Hematopoietic multipotent progenitor cell treated with erythropoietin and hydrocortisone succinate and interleukin-3 and kit ligand, for 17 days (in vitro differentiated cells): ENCODE measurements around the gene CLMP.

ENCODE experiments used
- DNase-seq: peaks from one replicate; pipeline ENCODE4 v3.0.0-alpha.2; 2015; ENCODE audit warnings: low spot score

CLMP gene

GRCh38 chr11:123055191-123055901, 139.7 kb downstream of the CLMP start:
- no peak for DNase-seq

GRCh38 chr11:123054301-123055065, 140.6 kb downstream of the CLMP start:
- DNase-seq, result peak; percentile 80

DNA sequence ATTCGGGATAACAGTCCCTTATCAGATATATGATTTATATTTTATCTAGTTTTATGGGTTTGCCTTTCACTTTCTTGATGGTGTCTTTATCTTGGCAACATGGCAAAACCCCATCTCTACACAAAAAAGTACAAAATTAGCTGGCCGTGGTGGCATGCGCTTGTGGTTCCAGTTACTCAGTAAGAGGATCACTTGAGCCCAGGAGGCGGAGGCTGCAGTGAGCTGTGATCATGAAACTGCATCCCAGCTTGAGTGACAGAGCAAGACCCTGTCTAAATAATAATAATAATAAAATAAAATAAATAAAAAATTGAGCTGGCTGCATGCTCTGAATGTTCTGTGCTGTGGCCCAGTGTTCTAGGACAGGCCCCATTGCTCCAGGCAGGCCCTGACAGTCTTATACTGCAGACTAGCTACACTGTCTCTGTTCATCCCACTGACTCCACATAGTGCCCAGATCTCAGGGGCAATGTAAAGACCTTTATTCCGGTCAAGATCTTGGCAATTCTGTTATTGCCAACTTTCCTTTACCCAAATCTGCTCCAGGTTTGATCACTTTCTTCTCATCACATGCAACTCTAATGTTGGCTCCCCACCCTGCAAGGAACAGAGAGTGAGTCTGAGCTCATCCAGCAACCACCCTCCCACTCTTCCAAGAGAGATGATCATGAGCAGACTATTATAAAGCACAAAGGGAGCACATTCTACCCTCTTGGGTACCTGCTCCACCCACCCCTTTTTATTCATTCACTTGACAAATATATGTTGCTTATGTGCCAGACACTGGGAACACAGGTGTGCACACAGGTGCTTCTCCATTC, 141.9 kb downstream of the CLMP start:
- DNase-seq, result no peak

DNA sequence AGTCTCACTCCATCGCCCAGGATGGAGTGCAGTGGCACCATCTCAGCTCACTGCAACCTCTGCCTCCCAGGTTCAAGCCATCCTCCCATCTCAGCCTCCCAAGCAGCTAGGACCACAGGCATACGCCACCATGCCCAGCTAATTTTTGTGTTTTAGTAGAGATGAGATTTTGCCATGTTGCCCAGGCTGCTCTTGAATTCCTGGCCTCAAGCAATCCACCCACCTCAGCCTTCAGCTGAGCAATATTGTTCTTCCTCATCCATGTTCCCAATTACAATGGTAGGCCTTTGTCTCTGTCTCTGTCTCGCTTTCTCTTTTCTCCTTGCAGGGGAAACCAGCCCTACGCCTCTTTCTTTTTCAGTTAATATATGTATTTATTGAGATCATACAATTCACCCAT, 143.4 kb downstream of the CLMP start:
- no peak for DNase-seq

DNA sequence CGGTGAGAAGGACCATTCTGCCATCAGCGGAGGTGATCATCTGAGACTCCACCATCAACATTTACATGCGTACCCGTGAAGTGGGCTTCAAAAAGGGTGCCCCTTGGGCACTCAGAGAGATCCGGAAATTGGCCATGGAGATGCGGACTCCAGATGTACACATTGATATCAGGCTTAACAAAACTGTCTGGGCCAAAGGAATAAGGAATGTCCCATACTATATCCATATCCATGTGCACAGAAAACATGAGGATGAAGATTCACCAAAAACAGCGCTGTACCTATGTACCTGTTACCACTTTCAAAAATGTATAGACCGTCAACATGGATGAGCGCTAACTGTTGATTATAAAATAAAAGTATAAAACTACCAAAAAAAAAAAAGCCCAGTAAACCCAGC, 143.9 kb downstream of the CLMP start:
- DNase-seq, result no peak

- no peak for DNase-seq
Observed at GRCh38 chr11:123047947-123048293, 147.1 kb downstream of the CLMP start.

GRCh38 chr11:123047266-123047946, 147.6 kb downstream of the CLMP start:
- DNase-seq, result no peak

- DNase-seq, result no peak
Observed at GRCh38 chr11:123046473-123047259, 148.4 kb downstream of the CLMP start.

- no peak for DNase-seq
Observed at GRCh38 chr11:123045101-123045500, 149.9 kb downstream of the CLMP start.

DNA sequence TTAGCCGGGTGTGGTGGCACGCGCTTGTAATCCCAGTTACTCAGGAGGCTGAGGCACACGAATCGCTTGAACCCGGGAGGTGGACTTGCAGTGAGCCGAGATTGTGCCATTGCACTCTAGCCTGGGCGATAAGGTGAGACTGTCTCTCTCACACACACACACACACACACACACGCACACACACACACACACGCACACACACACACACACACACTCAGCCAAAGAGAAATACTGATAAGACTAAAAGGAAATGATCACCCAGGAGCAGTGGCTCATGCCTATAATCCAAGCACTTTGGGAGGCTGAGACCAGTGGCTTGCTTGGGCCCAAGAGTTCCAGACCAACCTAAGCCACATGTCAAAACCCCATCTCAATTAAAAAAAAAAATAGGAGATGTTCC, 153.9 kb downstream of the CLMP start:
- DNase-seq, result no peak

- DNase-seq, result no peak
Observed at GRCh38 chr11:123040111-123040432, 155.0 kb downstream of the CLMP start.

DNA sequence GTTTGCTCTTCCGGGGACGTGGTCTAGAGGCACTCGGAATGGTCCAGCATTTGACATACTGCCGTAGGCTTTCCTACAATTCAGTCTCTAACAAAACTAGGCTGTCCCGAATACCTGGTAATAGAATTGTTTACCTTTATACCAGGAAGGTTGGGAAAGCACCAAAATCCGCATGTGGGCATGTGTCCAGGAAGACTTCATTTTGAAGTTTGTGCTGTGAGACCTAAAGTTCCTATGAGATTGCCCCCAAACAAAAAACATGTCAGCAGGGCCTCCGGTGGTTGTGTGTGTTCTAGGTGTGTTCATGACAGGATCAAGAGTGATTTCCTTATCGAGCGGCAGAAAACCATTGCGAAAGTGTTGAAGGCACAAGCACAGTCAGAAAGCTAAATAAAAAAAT, 159.2 kb downstream of the CLMP start:
- DNase-seq, result no peak

DNA sequence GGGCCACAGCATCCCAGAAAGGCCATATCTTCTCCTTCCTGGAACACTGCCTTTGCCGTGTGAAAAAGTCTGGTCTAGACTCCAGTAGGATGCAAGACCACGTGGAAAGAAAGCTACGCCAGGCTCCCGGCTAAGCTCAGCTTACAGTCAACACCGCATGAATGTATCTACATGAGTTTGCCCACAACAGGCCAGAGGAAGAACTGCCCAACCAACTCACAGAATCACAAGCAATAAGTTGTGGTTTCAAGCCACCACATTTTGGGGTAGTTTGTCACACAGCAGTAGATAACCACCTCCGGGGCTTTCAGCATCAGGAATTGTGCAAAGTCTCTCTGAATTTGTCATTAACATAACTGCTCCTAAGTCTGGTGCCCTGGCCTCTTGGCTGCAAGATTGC, 160.5 kb downstream of the CLMP start:
- no peak for DNase-seq

GRCh38 chr11:123033895-123034294, 161.2 kb downstream of the CLMP start:
- DNase-seq, result no peak

DNA sequence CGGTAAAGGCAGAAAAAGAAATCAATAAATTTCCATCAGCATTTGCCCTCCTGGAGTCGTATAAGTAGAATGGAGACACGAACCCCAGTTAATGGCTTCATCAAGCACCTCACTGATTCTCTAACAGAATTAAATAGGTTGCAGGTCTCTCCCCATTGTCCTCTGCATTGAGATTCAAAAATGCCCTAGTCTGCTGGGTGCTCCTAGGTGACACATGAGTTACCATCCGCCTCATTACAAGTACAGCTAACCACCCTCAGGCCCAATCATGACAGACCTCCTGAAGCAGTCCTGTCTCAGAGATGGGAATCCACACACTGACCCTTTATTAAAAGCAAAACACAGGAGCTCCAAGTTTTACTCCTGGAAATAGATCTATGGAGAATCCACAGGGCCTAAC, 164.5 kb downstream of the CLMP start:
- no peak for DNase-seq

DNA sequence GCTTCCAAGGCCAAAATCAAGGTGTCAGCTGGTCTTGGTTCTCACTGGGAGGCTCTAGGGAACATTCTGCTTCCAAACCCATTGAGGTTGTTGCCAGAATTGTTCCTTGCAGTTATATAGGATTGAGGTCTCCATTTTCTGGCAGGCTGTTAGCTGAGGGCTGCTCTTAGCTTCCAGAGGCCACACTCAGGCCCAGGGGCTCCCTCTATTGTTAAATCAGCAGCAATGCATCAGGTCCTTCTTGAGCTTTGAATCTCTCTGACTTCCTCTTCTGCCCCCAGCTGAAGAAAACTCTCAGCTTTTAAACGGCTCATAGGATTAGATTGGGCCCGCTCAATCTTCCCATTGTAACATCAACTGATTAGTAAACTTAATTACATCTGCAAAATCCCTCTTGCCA, 174.1 kb downstream of the CLMP start:
- DNase-seq, result no peak
